NK-92 (cell line): ENCODE measurements around the gene ZNF205.
"Not testable (repeated sequence)": the region's sequence is repeated elsewhere in the genome, so short reads cannot be mapped to it uniquely, and the experiment has no call there.

Experiments used
- DNase-seq: peaks from one replicate; lab custom pipeline; 2025; ENCODE audit not compliant: unreplicated experiment; lab: John Stamatoyannopoulos, UW

ZNF205 gene

DNA sequence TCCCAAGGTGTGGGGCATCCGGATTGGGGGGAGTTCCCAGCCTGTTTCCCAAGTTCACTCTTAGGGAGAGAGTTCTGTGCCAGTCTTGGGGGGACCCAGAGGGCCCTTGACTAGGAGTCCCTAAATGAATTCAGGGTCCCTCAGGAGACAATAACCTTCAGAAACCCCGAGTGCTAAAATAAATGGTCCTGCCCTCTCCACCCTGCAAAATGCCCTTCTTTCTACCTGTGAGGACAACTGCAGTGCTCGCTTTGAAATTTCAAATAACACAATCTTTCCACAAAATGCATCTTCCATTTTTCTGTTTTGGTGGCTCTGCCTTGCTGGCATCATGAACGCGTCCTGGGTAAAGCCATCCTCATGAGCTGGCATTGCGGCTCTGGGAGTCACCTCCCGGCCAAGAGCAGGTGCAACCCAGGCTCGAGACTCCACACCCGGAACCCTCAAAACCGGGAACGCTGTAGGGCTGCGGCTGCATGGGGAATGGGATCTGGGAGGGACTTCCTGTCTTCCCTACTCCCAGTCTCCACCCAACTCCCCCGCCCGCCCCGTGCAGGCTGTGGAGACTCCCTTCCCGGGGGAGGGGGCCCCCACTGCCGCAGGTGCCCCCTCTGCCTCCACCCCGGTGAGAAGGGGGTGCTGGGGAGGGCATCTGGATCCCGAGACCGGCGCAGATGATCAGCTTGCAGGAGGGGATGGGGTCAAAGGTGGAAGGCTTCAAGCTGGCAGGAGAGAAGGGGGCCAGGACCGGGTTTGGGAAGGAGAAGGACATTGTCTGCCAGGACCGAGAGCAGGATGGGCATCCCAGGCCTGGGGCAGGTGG, at the start of gene ZNF205:
ZNF205 (plus strand) TSS at position 529 of the 823 bp plus-strand sequence. CDS start 845 bp downstream, outside the sequence.
- no peak for DNase-seq

DNA sequence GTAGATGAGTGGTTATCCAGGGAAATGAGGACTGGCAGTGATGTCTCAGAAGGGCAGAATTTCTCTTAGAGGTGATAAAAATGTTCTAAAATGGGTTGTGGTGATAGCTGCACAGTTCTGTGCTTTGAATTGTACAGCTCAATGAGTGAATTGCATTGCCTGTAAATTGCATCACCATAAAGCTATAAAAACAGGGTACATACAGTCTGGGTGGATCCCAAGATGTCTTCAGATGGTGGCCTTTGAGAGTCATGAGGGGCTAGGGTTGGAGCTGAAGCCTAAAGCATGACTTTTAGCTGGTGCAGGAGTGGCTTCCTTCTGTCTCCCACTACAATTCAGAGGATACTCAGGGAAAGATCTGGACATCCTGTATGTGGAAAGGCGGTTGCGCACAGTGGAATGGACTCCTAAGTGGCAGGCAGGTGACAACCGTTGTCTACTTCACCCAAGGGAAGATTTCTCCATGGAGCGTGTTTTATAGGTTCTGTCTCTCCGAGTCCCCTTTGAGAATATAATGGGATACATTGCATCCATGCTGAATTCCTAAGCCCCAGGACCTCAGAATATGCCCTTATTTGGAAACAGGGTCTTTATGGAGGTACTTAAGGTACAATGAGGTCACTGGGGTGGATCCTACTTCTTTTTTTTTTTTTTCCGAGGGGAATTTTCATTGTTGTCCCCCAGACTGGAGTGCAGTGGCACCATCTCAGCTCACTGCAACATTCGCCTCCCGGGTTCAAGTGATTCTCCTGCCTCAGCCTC, 48.6 kb upstream of the ZNF205 start:
- DNase-seq: no peak

DNA sequence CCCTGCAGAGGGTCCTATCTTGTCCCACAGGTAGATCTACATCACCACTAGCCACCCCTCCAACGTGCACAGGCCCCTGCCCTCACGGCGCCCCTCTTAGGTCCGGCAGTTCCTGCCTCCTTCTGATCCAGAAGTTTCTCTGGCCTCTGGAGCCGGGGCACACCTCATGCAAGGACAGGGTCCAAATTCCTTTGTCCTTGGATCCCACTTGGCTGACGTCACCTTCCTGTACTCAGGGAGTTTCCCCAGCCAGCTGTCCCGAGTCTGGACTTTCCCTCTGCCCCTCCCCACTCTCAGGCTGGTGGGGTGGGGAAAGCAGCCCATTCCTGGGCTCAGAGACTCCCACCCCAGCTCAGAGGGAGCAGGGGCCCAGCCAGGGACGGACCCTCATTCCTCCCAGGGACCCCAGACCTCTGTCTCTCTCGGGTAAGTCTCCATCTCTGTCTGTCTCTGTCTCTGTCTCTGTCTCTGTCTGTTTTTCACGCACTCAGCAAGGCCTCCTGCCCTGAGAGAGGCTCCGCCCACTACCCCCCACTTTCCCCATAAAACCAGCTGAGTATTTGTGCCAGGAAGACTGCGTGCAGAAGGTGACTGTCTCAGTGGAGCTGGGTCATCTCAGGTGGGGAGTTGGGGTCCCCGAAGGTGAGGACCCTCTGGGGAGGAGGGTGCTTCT, 47.2 kb upstream of the ZNF205 start, which contains the start of gene IL32:
IL32 (plus strand) TSS at position 572 of the 673 bp plus-strand sequence. CDS start 172 bp downstream, outside the sequence.
- DNase-seq: no peak

DNA sequence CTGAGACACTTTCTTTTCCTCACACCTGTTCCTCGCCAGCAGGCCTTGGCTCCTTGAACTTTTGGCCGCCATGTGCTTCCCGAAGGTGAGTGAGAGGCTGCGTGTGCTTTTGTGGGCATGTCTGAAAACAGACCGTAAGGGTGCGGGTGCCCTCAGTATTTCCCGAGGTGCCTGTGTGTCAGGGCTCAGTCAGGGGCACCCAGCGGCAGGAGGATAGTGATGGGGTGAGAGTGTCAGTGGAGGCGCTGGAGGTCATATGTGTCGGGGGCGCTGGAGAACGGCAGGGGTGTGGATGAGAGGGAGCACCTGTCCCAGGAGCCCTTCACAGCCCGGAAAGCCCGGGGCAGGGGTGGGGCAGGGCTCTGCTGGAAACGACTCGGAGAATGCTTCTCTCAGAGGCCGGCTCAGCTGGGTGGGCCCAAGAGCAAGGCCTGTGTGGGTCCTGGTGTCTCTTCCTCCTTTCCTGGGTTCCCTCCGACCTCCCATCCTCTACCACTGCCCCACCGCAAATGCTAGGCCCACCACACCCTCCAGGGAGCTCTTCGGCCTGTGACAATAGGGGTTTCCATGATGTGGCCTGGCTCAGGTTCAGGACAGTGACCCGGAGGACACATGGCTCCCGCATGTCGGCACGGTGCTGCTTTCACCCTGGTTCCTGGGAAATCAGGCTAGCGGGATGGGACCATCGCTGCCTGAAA, 46.5 kb upstream of the ZNF205 start:
- DNase-seq: no peak

DNA sequence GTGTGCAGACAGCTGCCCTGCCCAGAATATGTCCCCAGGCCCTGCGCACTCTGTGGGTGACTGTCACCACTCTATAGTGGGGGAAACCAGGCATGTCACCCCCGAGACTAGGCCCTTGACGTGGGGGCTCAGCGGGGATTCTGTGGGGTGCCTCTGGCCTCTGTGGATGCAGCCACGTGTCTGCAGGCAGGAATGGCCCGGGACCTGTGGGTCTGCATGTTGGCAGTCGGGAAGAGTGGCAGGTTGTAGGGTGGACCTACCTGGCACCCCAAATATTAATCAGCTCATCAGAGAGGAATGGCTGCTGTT, 46.0 kb upstream of the ZNF205 start:
- DNase-seq: no peak

DNA sequence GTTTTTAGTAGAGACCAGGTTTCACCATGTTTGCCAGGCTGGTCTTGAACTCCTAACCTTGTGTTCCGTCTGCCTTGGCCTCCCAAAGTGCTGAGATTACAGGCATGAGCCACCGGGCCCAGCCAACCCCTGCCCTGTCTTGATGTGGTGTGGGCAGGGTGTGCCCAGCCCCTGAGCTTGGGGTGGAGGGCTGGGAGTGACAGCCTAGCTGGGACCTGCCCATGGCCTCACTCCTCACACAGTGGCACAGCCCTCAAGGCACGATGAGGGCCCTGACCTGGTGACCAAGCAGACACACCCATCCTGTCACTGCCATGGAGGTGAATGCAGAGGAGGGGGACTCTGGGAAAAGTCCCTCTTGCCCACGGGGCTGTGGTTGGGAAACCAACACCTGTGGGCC, 43.9 kb upstream of the ZNF205 start:
- no peak for DNase-seq

DNA sequence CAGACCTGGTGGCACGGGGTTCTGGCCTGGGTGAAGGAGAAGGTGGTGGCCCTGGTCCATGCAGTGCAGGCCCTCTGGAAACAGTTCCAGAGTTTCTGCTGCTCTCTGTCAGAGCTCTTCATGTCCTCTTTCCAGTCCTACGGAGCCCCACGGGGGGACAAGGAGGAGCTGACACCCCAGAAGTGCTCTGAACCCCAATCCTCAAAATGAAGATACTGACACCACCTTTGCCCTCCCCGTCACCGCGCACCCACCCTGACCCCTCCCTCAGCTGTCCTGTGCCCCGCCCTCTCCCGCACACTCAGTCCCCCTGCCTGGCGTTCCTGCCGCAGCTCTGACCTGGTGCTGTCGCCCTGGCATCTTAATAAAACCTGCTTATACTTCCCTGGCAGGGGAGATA, 43.2 kb upstream of the ZNF205 start:
- DNase-seq: not testable (repeated sequence)

DNA sequence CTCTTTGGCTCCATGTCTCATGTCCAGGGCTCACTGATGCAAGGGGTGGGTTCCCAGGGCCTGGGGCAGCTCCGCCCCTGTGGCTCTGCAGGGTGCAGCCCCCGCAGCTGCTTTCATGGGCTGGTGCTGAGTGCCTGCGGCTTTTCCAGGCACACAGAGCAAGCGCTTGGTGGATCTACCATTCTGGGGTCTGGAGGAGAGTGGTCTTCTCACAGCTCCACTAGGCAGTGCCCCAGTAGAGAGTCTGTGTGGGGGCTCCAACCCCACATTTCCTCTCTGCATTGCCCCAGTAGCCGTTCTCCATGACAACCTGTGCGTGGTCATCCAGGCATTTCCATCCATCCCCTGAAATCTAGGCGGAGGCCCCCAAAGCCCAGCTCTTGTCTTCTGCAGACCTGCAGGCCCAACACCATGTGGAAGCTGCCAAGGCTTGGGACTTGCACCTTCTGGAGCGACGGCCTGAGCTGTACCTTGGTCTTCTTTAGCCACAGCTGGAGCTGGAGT, 41.7 kb upstream of the ZNF205 start:
- no peak for DNase-seq

DNA sequence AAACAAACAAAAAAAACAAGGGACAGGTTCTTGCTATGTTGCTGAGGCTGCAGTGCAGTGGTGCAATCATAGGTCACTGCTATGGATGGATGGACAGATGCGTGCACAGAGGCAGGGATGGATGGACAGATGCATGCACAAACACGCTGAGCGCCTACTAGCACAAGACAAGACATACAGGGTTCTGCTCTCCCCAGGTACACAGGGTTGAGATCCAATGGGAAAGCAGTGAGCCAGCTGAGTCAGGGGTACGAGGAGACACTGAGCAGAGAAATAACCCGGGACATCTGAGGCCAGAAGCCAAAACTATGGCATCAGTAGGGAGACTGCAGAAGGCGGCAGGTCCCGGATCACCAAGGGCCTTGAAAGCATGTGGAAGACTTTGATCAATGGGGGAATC, 40.7 kb upstream of the ZNF205 start:
- DNase-seq: no peak

DNA sequence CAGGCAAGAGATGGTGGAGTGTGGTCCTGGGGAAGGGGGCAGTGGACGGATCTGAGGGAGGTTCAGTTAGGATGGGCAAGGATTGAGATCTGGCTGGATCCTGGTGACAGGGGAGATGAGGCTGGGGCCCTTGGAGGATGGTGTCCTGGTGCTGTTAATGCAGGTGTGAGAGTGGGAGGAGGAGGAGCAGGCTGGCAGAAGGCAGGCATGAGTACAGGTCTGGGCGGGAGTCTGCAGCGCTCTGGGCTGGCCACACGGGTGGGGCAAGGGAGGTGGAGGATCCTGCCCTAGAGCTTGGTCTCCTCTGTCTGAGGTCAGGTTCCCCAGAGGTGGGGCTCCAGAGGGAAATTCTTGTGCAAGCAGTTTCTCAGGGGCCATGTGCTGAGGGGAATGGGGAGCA, 40.2 kb upstream of the ZNF205 start:
- not testable (repeated sequence) for DNase-seq

DNA sequence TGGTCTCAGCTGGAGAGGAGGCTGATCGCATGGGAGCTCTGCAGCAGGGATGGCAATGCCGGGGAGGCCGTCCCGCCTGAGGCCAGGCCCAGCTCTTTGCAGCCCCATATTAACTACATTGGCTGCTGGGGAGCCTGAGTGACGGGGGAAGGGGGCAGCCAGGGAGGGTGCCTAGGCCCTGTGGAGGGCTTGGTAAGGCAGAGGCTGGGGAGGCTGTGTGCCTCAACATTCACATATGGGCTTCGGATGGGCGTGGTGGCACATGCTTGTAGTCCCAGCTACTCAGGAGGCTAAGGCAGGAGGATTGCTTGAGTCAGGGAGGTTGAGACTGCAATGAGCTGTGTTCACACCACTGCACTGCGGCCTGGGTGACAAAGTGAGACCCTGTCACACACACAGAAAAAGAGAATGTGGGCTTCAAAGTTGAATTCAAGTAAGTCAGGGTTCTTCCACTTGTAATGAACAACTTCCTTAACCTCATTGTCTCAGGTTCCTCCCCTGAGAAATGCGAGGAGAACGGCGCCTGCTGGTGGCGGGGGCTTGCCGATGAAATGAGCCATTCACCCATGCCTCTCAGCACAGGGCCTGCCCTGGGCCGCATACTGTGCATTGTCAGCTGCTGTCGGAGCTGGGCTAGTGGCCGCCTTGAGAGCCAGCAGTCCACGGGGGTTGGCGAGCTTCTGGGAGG, 39.7 kb upstream of the ZNF205 start:
- DNase-seq: not testable (repeated sequence)

DNA sequence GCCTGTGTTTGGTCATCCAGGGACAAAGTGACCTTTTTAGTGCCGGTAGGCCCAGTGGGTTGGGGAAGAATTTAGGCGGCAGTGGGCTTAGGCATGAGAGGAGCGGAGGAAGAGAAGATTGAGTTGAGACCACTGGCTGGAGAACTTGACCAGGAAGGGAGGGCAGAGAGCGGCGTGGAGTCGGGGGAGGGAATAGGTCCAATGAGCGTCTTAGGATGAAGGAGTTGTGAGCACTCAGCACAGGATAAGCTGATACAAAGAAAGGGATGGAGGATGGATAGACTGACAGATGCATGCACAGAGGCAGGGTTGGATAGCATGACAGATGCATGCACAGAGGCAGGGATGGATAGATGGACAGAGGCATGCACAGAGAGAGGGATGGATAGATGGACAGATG, 38.9 kb upstream of the ZNF205 start:
- no peak for DNase-seq

DNA sequence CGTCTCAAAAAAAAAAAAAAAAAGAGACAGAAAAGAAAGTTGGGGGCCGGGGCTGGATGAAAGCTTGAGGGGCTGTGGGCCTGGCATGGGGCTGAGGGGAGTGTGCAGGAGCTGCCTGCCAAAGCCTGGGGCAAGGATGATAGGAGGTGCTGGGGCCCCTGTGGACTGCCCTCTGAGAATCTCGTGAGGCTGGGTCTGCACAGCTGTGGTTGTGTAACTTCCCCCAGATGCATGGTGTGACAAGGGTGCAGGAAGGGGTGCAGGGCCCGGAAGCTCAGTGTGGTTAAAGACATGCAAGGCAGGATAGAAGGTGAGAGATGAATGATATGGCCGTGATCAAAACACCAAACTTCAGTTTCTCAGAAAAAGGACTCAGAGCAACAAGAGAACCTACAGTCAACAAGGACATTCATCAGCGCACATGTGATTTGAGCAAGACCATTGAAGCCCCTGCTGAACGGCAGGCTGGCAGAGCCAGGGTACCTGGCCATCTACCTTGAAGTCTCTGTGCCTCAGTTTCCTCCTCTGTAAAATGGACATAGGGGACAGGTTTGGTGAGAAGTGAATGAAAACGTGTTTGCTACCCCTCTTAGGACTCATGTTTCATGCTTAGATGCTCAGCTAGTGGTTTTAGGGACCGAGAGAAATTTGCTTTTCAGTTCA, 37.4 kb upstream of the ZNF205 start:
- no peak for DNase-seq

DNA sequence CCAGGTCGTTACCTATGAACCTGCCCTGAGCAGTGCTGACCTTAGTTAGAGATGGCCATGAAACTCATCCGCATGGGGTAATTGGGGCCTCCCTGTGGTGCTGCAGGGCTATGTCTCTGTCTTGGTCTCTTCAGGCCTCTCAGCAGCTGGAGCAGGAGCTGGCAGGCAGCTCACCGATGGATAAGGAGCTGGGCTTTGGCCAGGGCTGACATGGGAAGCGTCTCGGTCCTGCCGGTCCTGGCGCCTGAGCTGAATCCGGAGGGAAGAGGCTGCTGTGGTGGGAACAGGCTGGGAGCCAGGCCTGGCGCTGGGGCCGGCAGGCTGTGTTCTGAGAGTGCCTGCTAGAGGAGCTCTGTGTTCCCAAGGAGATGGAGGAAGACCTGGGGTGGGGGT, 36.9 kb upstream of the ZNF205 start:
- no peak for DNase-seq

DNA sequence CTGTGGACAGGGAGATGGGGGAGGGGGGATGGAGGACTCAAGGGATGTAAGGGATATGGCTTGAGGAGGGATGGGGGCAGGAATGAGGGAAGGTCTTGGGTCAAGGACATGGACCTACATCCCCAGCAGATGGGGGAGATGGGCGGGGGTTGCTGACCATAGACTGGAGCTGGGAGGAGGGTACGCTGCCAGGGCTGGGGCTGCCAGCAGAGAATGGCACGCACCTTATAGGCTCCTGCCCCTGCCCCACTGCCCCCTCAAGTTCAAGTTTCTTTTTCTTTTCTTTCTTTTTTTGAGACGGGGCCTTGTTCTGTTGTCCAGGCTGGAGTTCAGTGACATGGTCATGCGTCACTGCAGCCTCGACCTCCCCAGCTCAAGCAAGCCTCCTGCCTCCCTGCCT, 36.4 kb upstream of the ZNF205 start:
- not testable (repeated sequence) for DNase-seq

DNA sequence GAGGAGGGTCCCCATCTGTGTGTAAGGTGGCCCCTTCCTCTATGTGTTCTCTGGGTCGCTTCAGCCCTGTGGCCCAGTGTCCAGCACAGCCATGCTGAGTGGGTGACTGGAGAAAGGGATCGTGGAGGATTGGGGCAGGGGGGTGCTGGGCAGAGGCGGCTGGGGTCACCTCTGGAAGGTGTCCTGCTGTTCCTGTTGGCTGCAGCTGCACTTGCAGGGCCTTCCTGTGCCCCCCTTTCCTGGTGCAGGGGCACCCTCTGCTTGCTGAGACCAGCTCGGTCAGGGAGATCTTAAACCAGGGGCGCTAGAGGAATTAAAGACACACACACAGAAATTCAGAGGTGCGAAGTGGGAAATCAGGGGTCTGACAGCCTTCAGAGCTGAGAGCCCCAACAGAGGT, 35.8 kb upstream of the ZNF205 start:
- DNase-seq: no peak

DNA sequence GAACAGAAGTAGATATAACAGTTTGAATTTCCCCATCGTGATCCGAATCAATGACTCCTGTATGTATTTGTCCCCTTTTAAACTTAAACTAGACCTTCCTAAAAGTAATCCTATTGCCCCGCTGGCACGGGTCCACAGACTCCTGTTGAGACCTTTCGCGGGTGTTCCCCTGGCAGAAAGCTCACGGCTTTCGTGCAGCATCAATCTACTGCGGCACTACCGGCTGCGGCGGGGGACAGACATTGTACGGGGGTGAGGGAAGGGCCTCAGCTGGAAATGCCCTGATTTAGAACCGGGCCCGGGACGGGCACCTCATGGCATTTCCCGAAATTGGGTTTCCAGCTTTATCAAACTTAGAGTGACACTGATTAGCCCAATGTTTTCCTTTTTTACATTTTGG, 32.4 kb upstream of the ZNF205 start:
- no peak for DNase-seq

DNA sequence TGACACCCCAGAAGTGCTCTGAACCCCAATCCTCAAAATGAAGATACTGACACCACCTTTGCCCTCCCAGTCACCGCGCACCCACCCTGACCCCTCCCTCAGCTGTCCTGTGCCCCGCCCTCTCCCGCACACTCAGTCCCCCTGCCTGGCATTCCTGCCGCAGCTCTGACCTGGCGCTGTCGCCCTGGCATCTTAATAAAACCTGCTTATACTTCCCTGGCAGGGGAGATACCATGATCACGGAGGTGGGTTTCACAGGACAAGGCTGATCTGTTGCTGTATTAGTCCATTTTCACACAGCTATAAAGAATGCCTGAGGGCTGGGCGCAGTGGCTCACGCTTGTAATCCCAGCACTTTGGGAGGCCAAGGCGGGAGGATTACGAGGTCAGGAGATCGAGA, 30.4 kb upstream of the ZNF205 start:
- not testable (repeated sequence) for DNase-seq

DNA sequence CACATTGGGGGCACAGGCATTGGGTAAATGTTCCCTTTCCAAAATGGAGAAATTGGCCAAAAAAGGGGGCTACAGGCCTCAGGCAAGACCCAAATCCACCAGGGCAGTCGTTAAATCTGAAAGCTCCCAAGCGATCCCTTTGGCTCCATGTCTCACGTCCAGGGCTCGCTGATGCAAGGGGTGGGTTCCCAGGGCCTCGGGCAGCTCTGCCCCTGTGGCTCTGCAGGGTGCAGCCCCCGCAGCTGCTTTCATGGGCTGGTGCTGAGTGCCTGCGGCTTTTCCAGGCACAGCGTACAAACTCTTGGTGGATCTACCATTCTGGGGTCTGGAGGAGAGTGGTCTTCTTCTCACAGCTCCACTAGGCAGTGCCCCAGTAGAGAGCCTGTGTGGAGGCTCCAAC, 29.0 kb upstream of the ZNF205 start:
- not testable (repeated sequence) for DNase-seq

DNA sequence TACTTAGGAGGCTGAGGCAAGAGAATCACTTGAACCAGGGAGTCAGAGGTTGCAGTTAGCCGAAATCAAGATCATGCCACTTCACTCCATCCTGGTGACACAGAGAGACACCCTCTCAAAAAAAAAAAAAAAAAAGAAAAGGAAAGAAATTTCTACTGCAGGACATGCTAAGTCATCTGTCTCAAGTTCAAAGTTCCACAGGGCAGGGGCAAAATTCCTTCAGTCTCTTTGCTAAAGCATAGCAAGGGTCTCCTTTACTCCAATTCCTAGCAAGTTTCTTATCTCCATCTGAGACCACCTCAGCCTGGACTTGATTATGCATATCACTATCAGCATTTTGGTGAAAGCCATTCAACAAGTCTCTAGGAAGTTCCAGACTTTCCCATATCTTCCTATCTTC, 27.9 kb upstream of the ZNF205 start:
- no peak for DNase-seq
